ENCODE data around the gene CD93.

Gene CD93

DNA sequence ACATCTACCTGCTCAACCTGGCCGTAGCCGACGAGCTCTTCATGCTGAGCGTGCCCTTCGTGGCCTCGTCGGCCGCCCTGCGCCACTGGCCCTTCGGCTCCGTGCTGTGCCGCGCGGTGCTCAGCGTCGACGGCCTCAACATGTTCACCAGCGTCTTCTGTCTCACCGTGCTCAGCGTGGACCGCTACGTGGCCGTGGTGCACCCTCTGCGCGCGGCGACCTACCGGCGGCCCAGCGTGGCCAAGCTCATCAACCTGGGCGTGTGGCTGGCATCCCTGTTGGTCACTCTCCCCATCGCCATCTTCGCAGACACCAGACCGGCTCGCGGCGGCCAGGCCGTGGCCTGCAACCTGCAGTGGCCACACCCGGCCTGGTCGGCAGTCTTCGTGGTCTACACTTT is 50.4 kb downstream of the CD93 start:
- no peak for DNase-seq (ENCODE audit: low read depth in 2 of 2)

DNA sequence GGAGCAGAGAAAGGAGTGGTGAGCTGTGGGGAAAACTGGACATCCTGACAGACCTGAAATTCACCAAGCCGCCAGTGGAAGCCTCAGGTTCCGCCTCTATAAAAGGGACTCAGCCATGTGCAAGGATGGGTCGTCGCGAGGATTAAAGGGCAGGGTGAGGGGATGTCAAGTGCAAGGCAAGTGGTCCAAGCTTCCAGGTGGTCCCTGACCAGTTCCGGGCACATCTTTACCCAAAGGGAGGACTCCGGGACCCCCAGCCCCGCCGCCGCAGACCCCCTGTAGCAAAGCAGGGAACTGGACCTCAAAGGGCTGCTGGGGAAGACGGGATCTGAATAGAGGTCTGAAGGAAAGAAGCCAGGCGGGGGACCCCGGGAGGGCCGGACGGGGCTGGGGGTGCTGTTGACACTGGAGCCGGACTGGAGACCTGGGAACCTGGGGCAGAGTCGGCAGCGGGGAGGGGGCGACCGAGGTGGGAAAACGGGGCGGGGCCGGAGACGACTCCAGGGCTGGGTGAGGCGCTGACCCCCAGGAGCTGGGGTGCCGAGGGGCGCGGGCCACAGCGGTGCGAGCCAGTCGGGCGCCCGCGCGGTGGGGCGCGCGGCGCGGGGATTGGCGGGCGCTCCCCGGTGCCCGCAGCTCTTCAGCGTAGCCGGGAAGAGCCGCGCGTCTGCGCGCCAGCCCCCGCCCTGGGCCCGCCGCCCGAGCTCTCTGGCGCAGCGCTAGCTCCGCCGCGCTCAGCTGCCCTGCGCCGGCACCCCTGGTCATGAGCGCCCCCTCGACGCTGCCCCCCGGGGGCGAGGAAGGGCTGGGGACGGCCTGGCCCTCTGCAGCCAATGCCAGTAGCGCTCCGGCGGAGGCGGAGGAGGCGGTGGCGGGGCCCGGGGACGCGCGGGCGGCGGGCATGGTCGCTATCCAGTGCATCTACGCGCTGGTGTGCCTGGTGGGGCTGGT is 51.1 kb downstream of the CD93 start, which contains the start of gene SSTR4:
TSS of gene SSTR4 (plus strand) at position 592 of the 951 bp plus-strand sequence. CDS start at position 764, 172 bp downstream.
- no peak for DNase-seq (ENCODE audit: low read depth in 2 of 2)

DNA sequence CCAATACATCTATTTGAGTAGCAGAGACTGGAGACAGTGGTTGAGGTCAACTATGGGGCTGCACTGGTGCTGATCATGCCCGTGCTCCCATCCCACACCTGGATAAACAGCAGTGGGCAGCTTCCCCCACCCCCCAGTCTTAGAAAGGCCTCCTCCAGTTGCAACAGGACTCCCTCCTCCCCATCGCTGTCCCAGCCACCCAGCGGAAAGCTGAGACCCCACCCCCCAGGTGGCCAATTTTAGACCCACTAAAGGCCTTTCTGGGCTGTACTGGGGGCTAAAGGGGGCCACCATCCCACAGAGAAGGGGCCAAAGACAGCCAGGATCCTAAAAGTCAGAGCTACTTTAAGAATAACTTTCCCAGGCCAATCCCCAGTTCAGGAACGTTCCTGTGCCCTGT is 52.2 kb downstream of the CD93 start:
- DNase-seq (ENCODE audit: low read depth in 2 of 2) = no peak

DNA sequence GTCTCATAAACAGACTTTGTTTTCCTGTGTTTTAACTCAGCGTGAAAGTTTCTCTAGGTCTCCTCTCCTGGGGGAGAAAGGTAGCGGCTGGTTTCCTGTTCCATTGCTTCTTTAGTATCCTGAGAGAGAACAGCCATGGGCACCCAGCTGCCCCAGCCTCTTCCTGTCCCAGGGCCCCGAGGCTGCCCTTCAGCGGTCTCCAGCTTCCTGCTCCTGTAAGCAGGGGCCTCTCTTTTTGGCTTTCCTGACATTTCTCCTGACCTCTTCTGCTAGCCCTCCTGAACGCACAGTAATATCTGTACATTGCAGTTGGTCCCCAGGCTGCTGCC is 53.4 kb downstream of the CD93 start:
- DNase-seq (ENCODE audit: low read depth in 2 of 2) = no peak

DNA sequence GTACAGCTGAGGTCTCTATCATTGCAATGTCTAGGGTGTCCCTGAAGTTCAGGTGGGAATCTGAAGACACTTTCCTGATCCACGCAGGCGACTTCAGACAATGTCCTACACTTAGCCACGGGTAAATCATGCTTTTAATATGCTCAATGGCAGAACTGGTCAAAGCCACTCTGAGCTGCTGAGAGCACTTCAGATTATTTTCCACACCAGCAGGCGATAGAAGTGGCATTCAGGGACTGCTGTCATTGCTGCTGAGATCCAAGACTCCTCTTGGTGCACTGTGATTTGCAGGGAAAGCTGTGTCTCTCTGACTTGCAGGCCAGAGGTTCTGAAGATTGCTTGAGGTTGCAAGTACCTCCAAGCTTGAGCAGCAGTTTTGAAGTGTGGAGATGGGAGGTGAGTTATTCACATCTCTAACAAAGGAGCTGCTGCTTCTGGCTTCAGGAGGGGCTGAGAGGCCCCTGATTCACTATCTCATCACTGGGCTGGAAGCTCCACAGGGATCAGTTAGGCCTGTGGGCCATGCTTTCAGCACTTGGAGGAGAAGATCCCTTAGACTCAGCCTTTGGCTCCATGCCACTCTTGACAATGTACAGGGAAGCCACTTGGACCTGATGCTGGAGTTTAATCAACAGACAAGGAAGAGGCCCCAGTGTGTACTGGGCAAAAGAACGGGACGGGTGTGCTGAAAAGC is 53.9 kb downstream of the CD93 start:
- DNase-seq (ENCODE audit: low read depth in 2 of 2) = no peak

DNA sequence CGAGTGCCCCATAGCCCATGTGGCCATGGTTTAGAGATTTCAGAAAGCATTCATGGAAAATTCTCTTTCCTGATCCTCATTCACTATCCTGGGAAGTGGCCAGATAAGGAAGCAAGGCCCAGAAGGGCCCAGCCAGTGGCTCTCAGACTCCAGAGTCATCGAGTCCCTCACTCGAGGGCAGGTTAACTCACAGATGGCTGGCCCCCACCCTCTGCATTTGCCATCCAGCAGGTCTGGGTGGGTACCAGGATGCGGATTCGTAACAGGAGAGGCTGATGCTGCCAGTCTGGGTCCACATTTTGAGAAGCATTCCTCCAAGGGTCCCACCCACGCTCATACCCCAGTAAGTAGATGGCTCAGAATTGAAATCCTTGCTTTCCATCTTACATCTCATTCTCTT is 54.8 kb downstream of the CD93 start:
- DNase-seq (ENCODE audit: low read depth in 2 of 2) = no peak

All from activated CD4-positive, alpha-beta T cell treated with anti-CD3 and anti-CD28 coated beads for 24 hours (primary cell).